ENCODE measurements around the gene TUBA1C. TPM values are rescaled to one million over a fixed set of nuclear protein-coding genes. Genes with fewer than 3 reads are reported as not detected.

The TUBA1C gene
- total RNA-seq: 105 TPM

GRCh38 chr12:49264873-49265792 lies at the start of gene TUBA1C:
TUBA1C (plus strand) TSS chr12:49265082; CDS start chr12:49265182, 100 bp downstream.

GRCh38 chr12:49295082-49295936 lies 30.4 kb downstream of the TUBA1C start, which contains the start of gene PRPH:
PRPH (plus strand) TSS chr12:49295147; CDS start chr12:49295201, 54 bp downstream.

GRCh38 chr12:49322708-49323523 lies 58.0 kb downstream of the TUBA1C start, which contains the start of gene TROAP:
TROAP (plus strand) TSS chr12:49323255; CDS start chr12:49323609, 354 bp downstream.

Other genes with a start within 250 kb of the TUBA1C start
- gene PRKAG1, start 246.3 kb upstream of the TUBA1C start, total RNA-seq: 38.2 TPM
- gene KMT2D, start 204.3 kb upstream of the TUBA1C start, total RNA-seq: 80.5 TPM
- gene RHEBL1, start 195.1 kb upstream of the TUBA1C start, total RNA-seq: 1.3 TPM
- 0.88 TPM for gene DHH, start 170.3 kb upstream of the TUBA1C start, total RNA-seq
- 69.4 TPM for gene LMBR1L, start 154.2 kb upstream of the TUBA1C start, total RNA-seq
- 596 TPM for gene TUBA1B, start 133.7 kb upstream of the TUBA1C start, total RNA-seq
- 311 TPM for gene TUBA1A, start 76.0 kb upstream of the TUBA1C start, total RNA-seq
- 0.18 TPM for gene PRPH, start 30.1 kb downstream of the TUBA1C start, total RNA-seq
- 13.0 TPM for gene TROAP, start 58.2 kb downstream of the TUBA1C start, total RNA-seq
- 1.1 TPM for gene C1QL4, start 72.1 kb downstream of the TUBA1C start, total RNA-seq
- gene DNAJC22, start 81.8 kb downstream of the TUBA1C start, total RNA-seq: 14.1 TPM
- 33.9 TPM for gene SPATS2, start 102.4 kb downstream of the TUBA1C start, total RNA-seq